ENCODE measurements around the gene DOCK9. TPM values are rescaled to one million over a fixed set of nuclear protein-coding genes. Genes with fewer than 3 reads are reported as not detected.

Gene DOCK9
- total RNA-seq, 6 experiments from 2014 or later = 16.5 to 24.3 (median 18.1) TPM

DNA sequence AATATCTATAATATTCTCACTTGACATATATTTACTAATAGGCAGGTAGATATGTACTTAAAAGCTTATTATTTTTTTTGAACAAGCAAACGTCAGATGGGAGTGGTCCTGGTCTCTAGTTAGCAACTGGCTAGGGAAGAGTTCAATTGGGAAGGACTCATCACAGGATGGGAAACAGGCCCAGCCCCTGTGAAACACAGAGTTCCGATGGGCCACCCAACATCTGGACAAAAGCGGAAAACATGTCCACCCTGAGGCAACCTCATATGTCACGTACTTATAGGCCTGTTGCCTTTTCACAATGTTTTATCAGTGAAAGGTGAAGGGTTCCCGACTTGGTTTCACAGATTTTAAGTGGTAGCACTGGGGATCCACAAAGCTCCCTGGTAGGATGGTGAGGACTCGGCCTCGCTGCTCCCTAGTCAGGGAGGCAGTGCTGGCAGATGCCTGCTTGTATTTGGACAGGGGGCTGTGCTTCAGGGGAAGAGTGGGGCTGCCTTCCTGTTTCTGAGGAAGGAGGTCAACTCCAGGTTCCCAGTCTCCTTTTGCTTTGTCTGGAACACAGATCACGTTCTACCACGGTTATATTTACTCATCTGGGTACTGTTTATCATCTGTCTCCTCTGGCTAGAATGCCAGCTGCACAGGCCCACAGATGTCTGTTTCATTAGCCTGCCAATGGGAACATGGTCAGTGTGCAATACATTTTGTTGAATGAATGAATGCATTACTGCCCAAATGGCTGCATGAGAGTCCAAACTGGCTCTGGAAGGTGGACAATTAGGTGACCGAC, 176.0 kb downstream of the DOCK9 start:
- no peak overlapping the region for H3K4me3 ChIP-seq
- H3K36me3 ChIP-seq = no peaks in the 10 kb centered on the region
- H3K4me1 ChIP-seq = peaks cover 0 to 25% (median 0%) of the 10 kb centered on the region in 4 donors
- TF ChIP-seq POLR2A (IDR thresholded peaks at IDR 0.05) = no peak
- TF ChIP-seq, protein P1, sequence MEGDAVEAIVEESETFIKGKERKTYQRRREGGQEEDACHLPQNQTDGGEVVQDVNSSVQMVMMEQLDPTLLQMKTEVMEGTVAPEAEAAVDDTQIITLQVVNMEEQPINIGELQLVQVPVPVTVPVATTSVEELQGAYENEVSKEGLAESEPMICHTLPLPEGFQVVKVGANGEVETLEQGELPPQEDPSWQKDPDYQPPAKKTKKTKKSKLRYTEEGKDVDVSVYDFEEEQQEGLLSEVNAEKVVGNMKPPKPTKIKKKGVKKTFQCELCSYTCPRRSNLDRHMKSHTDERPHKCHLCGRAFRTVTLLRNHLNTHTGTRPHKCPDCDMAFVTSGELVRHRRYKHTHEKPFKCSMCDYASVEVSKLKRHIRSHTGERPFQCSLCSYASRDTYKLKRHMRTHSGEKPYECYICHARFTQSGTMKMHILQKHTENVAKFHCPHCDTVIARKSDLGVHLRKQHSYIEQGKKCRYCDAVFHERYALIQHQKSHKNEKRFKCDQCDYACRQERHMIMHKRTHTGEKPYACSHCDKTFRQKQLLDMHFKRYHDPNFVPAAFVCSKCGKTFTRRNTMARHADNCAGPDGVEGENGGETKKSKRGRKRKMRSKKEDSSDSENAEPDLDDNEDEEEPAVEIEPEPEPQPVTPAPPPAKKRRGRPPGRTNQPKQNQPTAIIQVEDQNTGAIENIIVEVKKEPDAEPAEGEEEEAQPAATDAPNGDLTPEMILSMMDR (IDR thresholded peaks at IDR 0.05) = no peak
- H3K27ac ChIP-seq = peak overlapping the region in 2 of 3 donors; percentile 8 to 42
- H3K9me3 ChIP-seq = no peaks in the 10 kb centered on the region
- intact Hi-C loops (cut with DNase I) = no loop called here
- ATAC-seq (peak; percentile 34 to 62 (median 59)), DNase-seq (no peak)
- no peaks in the 10 kb centered on the region for H3K27me3 ChIP-seq
- 60% methylated on average over 6 of the region's 10 CpGs for WGBS (ENCODE audit: insufficient coverage, low coverage, low lambda C conversion rate, missing lambda C conversion rate)

DNA sequence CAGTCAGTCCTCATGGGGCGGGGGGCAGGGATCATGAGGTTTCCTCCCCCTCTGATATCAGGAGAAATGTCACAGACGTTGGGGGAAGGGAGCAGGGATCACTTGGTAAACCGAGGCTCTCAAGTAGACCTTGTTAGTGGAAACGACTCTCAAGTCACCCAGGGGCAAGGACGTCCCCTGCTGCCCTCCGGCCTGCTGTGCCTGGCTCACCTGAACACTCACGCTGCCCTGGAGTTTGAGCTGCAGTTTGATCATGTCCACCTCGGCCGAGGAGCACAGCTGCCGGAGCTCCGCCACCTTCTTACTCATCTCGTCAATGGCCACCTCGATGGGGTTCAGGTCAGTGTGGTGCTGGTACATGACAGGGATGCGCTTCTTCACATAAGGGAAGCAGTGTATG, 177.8 kb downstream of the DOCK9 start:
- H3K36me3 ChIP-seq = no peaks in the 10 kb centered on the region
- ATAC-seq (no peak), DNase-seq (no peak)
- no peaks in the 10 kb centered on the region for H3K9me3 ChIP-seq
- WGBS (ENCODE audit: insufficient coverage, low coverage, low lambda C conversion rate, missing lambda C conversion rate) = 85% methylated on average over 5 of the region's 14 CpGs
- no peak overlapping the region for H3K27ac ChIP-seq
- intact Hi-C loops (cut with DNase I) = no loop called here
- H3K27me3 ChIP-seq = no peaks in the 10 kb centered on the region
- H3K4me1 ChIP-seq = peaks cover 0 to 25% (median 0%) of the 10 kb centered on the region in 4 donors
- TF ChIP-seq, protein P1 (IDR thresholded peaks at IDR 0.05) = no peak
- TF ChIP-seq POLR2A (IDR thresholded peaks at IDR 0.05) = no peak
- H3K4me3 ChIP-seq = no peak overlapping the region

DNA sequence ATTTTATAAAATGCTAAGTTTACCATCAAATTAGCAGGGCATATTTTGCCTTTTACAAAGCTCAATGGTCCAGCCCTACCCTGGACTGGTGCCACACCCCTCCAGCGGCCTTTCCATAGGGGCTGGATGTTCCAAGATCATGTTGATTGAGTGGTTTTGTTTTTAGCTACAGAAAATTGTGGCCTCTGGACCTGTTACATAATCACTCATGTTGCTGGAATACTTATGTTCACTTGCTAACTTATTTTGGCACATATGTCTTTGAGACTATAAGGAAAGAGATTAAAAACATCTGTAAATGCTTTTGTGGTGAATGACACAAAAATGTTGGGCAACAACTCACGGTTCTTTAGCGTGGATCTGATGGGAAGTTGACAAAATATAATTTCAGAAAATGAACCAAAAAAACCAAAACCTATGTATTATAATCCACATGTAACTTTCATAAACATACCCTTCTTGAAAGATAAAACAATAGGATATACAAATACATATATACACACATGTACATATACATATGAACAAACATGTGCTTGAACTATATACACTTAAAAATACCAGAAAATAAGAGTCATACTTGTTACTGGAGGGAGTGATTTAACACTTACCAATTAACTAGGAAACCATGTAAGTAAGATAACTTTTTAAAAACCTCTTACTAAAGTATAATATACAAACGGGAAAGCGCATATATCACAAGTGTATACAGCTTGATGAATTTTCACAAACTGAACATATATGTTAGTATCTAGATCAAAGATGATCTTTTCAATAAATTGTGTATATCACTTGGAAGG, 178.8 kb downstream of the DOCK9 start:
- H3K9me3 ChIP-seq = no peaks in the 10 kb centered on the region
- H3K36me3 ChIP-seq = no peaks in the 10 kb centered on the region
- H3K27me3 ChIP-seq = no peaks in the 10 kb centered on the region
- H3K4me3 ChIP-seq = no peak overlapping the region
- peak; percentile 24 to 77 (median 60) for ATAC-seq
- no peak overlapping the region for H3K27ac ChIP-seq
- intact Hi-C loops (cut with DNase I) = no loop called here
- DNase-seq = peak in 1 of 3 donors; percentile 70
- TF ChIP-seq, protein P1 (IDR thresholded peaks at IDR 0.05) = no peak
- TF ChIP-seq POLR2A (IDR thresholded peaks at IDR 0.05) = no peak
- H3K4me1 ChIP-seq = peaks cover 0 to 25% (median 0%) of the 10 kb centered on the region in 4 donors
- WGBS (ENCODE audit: insufficient coverage, low coverage, low lambda C conversion rate, missing lambda C conversion rate) = 57% methylated on average over 5 of the region's 5 CpGs

DNA sequence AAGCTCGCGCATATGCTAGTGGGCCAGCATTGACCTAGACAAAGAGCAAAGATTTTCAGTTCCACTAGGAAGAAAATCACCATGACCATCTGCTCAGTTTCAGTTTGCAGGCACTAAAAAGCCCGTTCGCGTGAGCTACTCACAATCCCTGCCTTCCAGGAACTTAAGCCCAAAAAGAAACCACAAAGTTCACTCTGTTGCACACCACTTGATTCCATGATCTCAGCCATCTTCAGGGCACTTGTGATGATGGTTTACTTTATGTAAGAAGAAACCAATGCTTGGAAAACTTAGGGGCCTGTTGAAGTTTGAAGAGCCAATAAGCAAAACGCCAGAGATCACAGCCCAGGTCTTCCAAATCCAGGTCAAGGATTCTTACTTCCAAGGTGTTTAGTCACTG, 180.4 kb downstream of the DOCK9 start:
- Histone ChIP-seq H3K27ac (no peak overlapping the region), H3K4me1 (peaks cover 0 to 17% (median 0%) of the 10 kb centered on the region in 4 donors), H3K9me3 (no peaks in the 10 kb centered on the region), H3K4me3 (no peak overlapping the region), H3K36me3 (peaks cover 0 to 3% (median 0%) of the 10 kb centered on the region in 4 donors), H3K27me3 (no peaks in the 10 kb centered on the region)
- TF ChIP-seq, protein P1 (IDR thresholded peaks at IDR 0.05) = no peak
- TF ChIP-seq POLR2A (IDR thresholded peaks at IDR 0.05) = no peak
- no peak for ATAC-seq
- 94% methylated on average over 6 of the region's 6 CpGs for WGBS (ENCODE audit: insufficient coverage, low coverage, low lambda C conversion rate, missing lambda C conversion rate)
- intact Hi-C loops (cut with DNase I) = no loop called here
- no peak for DNase-seq

Measured in right lobe of liver (tissue), 6 donors.